Measurements from ENCODE around the gene DCTN4.

DNA sequence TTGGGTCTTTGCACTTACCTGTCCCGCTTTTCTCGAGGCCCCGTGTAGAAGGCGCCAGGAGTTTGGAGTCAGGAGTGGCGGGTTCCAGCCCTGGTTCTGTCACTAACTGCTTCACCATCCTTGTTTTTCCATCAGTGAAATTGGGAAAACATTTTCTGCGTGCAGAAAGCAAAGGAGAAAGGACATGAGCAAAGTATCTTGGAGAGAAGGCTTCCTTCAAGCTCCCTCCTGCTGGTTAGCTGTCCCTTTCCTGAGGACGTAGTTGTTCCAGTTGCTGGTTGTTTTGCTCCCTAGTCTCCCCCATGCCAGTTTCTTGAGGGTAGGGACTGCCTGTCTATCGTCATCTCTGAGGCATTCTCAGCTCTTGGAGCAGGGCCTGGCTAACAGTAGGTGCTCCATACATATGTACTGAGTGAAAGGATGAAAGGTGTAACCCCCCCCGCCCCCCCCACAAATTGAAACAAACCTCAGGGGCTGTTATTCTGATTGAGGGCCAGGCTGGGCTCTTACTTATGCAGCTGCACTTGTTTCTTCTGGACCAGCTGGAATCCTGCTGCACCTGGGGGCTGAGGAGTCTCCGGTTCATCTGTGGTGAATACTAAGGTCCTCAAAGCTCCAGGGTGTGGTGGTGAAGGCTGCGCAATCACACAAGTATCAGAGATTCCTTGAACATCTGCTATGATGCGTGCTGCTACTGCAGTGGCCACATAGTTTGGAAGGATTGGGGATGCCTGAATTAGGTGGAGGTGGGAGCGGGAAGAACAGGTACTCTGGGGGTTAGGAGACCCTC is 20.8 kb upstream of the DCTN4 start:
- TF ChIP-seq, protein P1, sequence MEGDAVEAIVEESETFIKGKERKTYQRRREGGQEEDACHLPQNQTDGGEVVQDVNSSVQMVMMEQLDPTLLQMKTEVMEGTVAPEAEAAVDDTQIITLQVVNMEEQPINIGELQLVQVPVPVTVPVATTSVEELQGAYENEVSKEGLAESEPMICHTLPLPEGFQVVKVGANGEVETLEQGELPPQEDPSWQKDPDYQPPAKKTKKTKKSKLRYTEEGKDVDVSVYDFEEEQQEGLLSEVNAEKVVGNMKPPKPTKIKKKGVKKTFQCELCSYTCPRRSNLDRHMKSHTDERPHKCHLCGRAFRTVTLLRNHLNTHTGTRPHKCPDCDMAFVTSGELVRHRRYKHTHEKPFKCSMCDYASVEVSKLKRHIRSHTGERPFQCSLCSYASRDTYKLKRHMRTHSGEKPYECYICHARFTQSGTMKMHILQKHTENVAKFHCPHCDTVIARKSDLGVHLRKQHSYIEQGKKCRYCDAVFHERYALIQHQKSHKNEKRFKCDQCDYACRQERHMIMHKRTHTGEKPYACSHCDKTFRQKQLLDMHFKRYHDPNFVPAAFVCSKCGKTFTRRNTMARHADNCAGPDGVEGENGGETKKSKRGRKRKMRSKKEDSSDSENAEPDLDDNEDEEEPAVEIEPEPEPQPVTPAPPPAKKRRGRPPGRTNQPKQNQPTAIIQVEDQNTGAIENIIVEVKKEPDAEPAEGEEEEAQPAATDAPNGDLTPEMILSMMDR (conservative IDR thresholded peaks at IDR 0.05; ENCODE audit: low read depth, low read length) = no peak
- TF ChIP-seq RCOR1 (IDR thresholded peaks at IDR 0.05; ENCODE audit: insufficient replicate concordance, low read length) = no peak
- TF ChIP-seq MXI1 (IDR thresholded peaks at IDR 0.05; ENCODE audit: borderline replicate concordance, low read depth, low read length) = no peak
- no peak for TF ChIP-seq BHLHE40 (IDR thresholded peaks at IDR 0.05; ENCODE audit: low read depth, low read length)

Measured in IMR-90 (cell line).